RPMI7951 (cell line): ENCODE measurements around the gene DHDH. TPM values are rescaled to one million over a fixed set of nuclear protein-coding genes. Genes with fewer than 3 reads are reported as not detected.

Experiments
- DNase-seq: peaks from one replicate; pipeline ENCODE4 v3.0.0-alpha.2; 2012; ENCODE audit warnings: low read depth
- total RNA-seq: library from RNA; depleted of rRNA; stranded (reverse); fragments of >200 nt; shearing (Covaris generic); gene quantifications from 2 replicates; pipeline ENCODE4 v1.2.3, GENCODE V29; 2014; rRNA removed

The DHDH gene
- total RNA-seq, 1 experiment from 2014 or later, result not detected

GRCh38 chr19:48992581-48993174, 59.2 kb downstream of the DHDH start:
- no peak for DNase-seq

- DNase-seq, result peak; percentile 99
These were observed 59.9 kb downstream of the DHDH start, which contains the start of the genes GYS1 and RUVBL2 for GRCh38 chr19:48993175-48994034. TSS of gene GYS1 (minus strand) at chr19:48993309. CDS start at chr19:48993112, 197 bp downstream. TSS of gene RUVBL2 (plus strand) at chr19:48993887. CDS start at chr19:48993912, 25 bp downstream.

GRCh38 chr19:48994035-48994386, 60.5 kb downstream of the DHDH start:
- DNase-seq, result no peak

Other genes starting within 250 kb of the DHDH start
- gene FUT2, start 237.7 kb upstream of the DHDH start, total RNA-seq, result not detected in 2 replicates
- 0.24 and 0.39 TPM in 2 replicates for gene MAMSTR, start 214.0 kb upstream of the DHDH start, total RNA-seq
- 1.9 and 2.3 TPM in 2 replicates for gene RASIP1, start 193.1 kb upstream of the DHDH start, total RNA-seq
- 0.12 TPM in 1 of 2 replicates, not detected in the other for gene IZUMO1, start 186.8 kb upstream of the DHDH start, total RNA-seq
- 0.60 and 0.78 TPM in 2 replicates for gene FUT1, start 181.1 kb upstream of the DHDH start, total RNA-seq
- gene FGF21, start 178.2 kb upstream of the DHDH start, total RNA-seq, result not detected in 2 replicates
- gene BCAT2, start 122.7 kb upstream of the DHDH start, total RNA-seq, result 61.9 and 63.8 TPM in 2 replicates
- gene HSD17B14, start 97.2 kb upstream of the DHDH start, total RNA-seq, result 0.84 and 3.0 TPM in 2 replicates
- gene PLEKHA4, start 65.1 kb upstream of the DHDH start, total RNA-seq, result 1.8 and 4.4 TPM in 2 replicates
- gene PPP1R15A, start 61.3 kb upstream of the DHDH start, total RNA-seq, result 25.7 and 27.3 TPM in 2 replicates
- gene TULP2, start 35.0 kb upstream of the DHDH start, total RNA-seq, result not detected in 2 replicates
- gene NUCB1, start 33.4 kb upstream of the DHDH start, total RNA-seq, result 203 and 249 TPM in 2 replicates
- 66.6 and 98.1 TPM in 2 replicates for gene BAX, start 21.2 kb downstream of the DHDH start, total RNA-seq
- gene FTL, start 31.6 kb downstream of the DHDH start, total RNA-seq, result 4,698 and 4,789 TPM in 2 replicates
- gene GYS1, start 59.6 kb downstream of the DHDH start, total RNA-seq, result 47.6 and 60.1 TPM in 2 replicates
- 384 and 389 TPM in 2 replicates for gene RUVBL2, start 60.2 kb downstream of the DHDH start, total RNA-seq
- 0.68 TPM in 1 of 2 replicates, not detected in the other for gene LHB, start 83.4 kb downstream of the DHDH start, total RNA-seq
- gene CGB3, start 90.6 kb downstream of the DHDH start, total RNA-seq, result not detected in 2 replicates
- gene CGB2, start 98.2 kb downstream of the DHDH start, total RNA-seq, result not detected in 2 replicates
- gene CGB1, start 103.2 kb downstream of the DHDH start, total RNA-seq, result not detected in 2 replicates
- gene CGB5, start 110.1 kb downstream of the DHDH start, total RNA-seq, result not detected in 2 replicates
- not detected in 2 replicates for gene CGB8, start 115.4 kb downstream of the DHDH start, total RNA-seq
- 0.10 and 0.72 TPM in 2 replicates for gene CGB7, start 124.0 kb downstream of the DHDH start, total RNA-seq
- gene NTF4, start 131.1 kb downstream of the DHDH start, total RNA-seq, result not detected in 2 replicates
- gene KCNA7, start 139.0 kb downstream of the DHDH start, total RNA-seq, result not detected in 2 replicates
- gene SNRNP70, start 151.8 kb downstream of the DHDH start, total RNA-seq, result 111 and 119 TPM in 2 replicates
- 6.0 and 14.6 TPM in 2 replicates for gene LIN7B, start 180.7 kb downstream of the DHDH start, total RNA-seq
- gene C19orf73, start 185.4 kb downstream of the DHDH start, total RNA-seq, result 4.4 and 5.3 TPM in 2 replicates
- 8.3 and 10.4 TPM in 2 replicates for gene PPFIA3, start 185.8 kb downstream of the DHDH start, total RNA-seq
- gene HRC, start 221.7 kb downstream of the DHDH start, total RNA-seq, result under 0.01 TPM in 1 of 2 replicates, not detected in the other
- gene TRPM4, start 224.1 kb downstream of the DHDH start, total RNA-seq, result 8.3 and 9.7 TPM in 2 replicates